Endothelial cell (in vitro differentiated cells): ENCODE data around the gene MARCHF11. TPM values are rescaled to one million over a fixed set of nuclear protein-coding genes. Genes with fewer than 3 reads are reported as not detected.

Experiments used
- DNase-seq: peaks from one replicate; pipeline ENCODE4 v3.0.0; 2021; ENCODE audit warnings: low spot score
- H3K27ac Mint-ChIP-seq: one replicate; pipeline ENCODE4 v1.8.0; 2021; ENCODE audit warnings: mixed read lengths, inconsistent platforms; ENCODE audit not compliant: unreplicated experiment
- H3K27me3 Mint-ChIP-seq: one replicate; pipeline ENCODE4 v1.8.0; 2021; ENCODE audit warnings: mild to moderate bottlenecking, moderate library complexity, mixed read lengths, inconsistent platforms; ENCODE audit not compliant: unreplicated experiment
- H3K36me3 Mint-ChIP-seq: one replicate; pipeline ENCODE4 v1.8.0; 2021; ENCODE audit warnings: mild to moderate bottlenecking, low read depth, mixed read lengths, inconsistent platforms; ENCODE audit not compliant: unreplicated experiment
- H3K4me1 Mint-ChIP-seq: one replicate; pipeline ENCODE4 v1.8.0; 2021; ENCODE audit warnings: mild to moderate bottlenecking, mixed read lengths, inconsistent platforms; ENCODE audit not compliant: unreplicated experiment
- H3K4me3 Mint-ChIP-seq: one replicate; pipeline ENCODE4 v1.8.0; 2021; ENCODE audit warnings: mild to moderate bottlenecking, mixed read lengths, inconsistent platforms; ENCODE audit not compliant: unreplicated experiment
- H3K9me3 Mint-ChIP-seq: one replicate; pipeline ENCODE4 v1.8.0; 2021; ENCODE audit warnings: mixed read lengths, inconsistent platforms; ENCODE audit not compliant: unreplicated experiment
- CTCF ChIP-seq: fragments of 200-600 bp; sonication (generic); IDR thresholded peaks from one replicate; pipeline ENCODE4 v1.5.0; 2021; ENCODE audit warnings: antibody characterized with exemption; ENCODE audit not compliant: unreplicated experiment
- total RNA-seq: library from RNA; stranded (reverse); fragmentation: NEBNext Ultra II Directional; extraction: Animal tissue kit (Norgen Biotek cat#: 25700); gene quantifications from one replicate; pipeline ENCODE4 v1.2.1, GENCODE V29; 2021; ENCODE audit not compliant: unreplicated experiment

The MARCHF11 gene
- total RNA-seq, 1 donor from 2014 or later, result 2.2 TPM

DNA sequence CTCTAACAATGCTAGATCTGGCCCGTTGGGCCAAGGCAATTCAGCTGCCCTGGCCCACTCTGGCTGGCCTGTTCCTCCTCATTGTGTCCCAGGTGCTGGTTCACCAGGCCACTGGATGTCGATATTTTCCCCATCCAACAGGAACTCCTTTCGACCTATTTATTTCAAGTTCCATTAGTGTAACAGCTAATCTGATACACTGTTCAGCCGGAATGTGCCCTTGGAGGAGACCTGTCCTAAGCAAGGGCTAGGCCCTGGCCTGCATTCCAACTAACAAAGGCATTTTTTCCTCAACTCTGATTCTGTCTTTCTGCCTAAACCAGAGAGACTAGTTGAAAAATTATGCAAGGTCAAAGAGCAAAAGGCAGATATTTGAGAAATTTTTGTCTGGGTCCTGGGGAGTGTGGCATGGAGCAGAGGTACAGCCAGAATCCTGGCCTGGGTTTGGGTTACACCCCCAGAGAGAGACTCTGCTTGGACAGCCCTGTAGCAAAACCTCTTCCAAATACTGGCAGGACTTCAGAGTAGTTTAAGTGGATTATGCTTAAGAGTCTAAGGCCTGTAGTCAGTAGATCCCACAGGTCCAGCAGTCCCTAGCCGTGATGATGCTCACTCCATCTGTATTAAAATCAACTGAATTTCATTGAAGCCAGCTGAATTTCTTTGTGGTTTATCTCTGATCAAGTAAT, 36.1 kb downstream of the MARCHF11 start:
- H3K9me3 Mint-ChIP-seq, result peaks cover 6% of the 10 kb centered on the region
- H3K4me3 Mint-ChIP-seq, result no peak overlapping the region
- no peak for DNase-seq
- no peak overlapping the region for H3K27ac Mint-ChIP-seq
- no peaks in the 10 kb centered on the region for H3K4me1 Mint-ChIP-seq
- no peak for TF ChIP-seq CTCF
- H3K27me3 Mint-ChIP-seq, result no peaks in the 10 kb centered on the region
- H3K36me3 Mint-ChIP-seq, result no peaks in the 10 kb centered on the region

DNA sequence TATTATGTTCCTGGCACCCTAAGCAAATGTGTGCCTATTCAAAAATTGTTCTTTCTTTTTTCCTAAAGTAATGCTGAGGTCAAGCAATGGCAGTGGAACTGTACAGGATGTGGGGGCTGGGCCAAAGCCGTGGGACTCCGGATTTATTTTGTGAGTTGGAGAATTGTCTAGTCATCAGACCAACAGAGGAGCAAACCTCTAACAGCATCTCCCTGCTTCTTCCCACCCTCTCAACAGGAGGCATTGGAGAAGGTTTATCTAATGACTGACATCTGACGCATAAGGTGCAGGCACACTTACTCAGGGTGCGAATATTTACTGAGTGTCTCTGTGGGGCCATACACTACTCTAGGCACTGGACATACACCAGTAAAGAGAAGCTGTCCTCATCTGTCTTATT, 38.6 kb downstream of the MARCHF11 start:
- Mint-ChIP-seq H3K4me3 (no peak overlapping the region), H3K27me3 (peaks cover 2% of the 10 kb centered on the region), H3K27ac (no peak overlapping the region), H3K9me3 (peaks cover 10% of the 10 kb centered on the region), H3K36me3 (no peaks in the 10 kb centered on the region), H3K4me1 (peaks cover 3% of the 10 kb centered on the region)
- TF ChIP-seq CTCF, result no peak
- no peak for DNase-seq

DNA sequence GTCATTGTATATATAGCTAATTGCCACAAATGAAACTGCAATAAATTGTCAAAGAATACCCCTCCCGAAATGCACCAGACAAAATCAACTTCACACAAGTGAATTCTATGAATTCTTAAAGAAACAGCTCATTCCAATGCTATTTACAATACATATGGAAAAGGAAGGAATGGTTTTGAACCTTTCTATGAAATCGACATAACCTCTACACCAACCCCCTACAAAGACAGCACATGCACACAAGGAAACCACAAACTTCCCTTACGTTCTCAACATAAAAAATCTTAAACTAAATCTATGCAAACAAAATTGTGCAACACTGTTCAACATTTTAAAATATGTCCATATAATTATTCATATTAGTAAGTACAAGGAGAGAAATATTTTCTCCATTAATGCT, 39.2 kb downstream of the MARCHF11 start:
- Mint-ChIP-seq H3K4me3 (no peak overlapping the region), H3K27me3 (peaks cover 2% of the 10 kb centered on the region), H3K27ac (no peak overlapping the region), H3K9me3 (peaks cover 10% of the 10 kb centered on the region), H3K36me3 (no peaks in the 10 kb centered on the region), H3K4me1 (peaks cover 7% of the 10 kb centered on the region)
- no peak for TF ChIP-seq CTCF
- DNase-seq, result no peak

DNA sequence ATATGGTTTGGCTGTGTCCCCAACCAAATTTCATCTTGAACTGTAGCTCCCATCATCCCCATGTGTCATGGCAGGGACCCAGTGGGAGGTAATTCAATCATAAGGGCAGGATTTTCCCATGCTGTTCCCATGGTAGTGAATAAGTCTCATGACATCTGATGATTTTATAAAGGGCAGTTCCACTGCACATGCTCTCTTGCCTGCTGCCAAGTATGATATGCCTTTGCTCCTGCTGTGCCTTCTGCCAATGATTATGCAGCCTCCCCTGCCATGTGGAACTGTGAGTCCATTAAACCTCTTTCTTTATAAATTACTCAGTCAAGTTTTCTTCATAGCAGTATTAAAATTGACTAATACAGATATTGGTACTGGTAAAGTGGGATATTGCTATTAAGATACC, 42.4 kb downstream of the MARCHF11 start:
- no peak for TF ChIP-seq CTCF
- H3K27me3 Mint-ChIP-seq, result peaks cover 2% of the 10 kb centered on the region
- H3K9me3 Mint-ChIP-seq, result peaks cover 10% of the 10 kb centered on the region
- no peaks in the 10 kb centered on the region for H3K36me3 Mint-ChIP-seq
- H3K27ac Mint-ChIP-seq, result no peak overlapping the region
- DNase-seq, result no peak
- H3K4me3 Mint-ChIP-seq, result no peak overlapping the region
- peaks cover 14% of the 10 kb centered on the region for H3K4me1 Mint-ChIP-seq

DNA sequence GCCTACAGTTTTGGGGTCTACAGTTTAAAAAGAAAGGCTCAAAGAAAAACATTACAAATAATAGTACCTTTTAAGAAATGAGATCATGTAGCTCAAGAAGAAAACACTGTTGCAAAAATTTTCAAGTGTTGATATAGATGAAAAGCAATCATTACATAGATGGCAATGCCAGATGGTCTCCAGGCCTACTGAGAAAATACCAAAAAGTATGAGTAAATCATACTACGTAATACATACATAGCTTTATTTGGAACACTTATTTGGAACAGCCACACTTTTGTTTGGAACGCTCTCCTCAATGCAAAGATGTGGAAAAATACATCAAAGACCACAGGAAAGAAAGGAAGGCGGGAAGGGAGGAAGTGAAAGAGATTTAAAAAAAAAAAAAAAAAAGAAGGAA, 44.1 kb downstream of the MARCHF11 start:
- Mint-ChIP-seq H3K27me3 (peaks cover 2% of the 10 kb centered on the region), H3K4me3 (no peak overlapping the region), H3K9me3 (peaks cover 10% of the 10 kb centered on the region), H3K4me1 (peaks cover 14% of the 10 kb centered on the region), H3K36me3 (no peaks in the 10 kb centered on the region), H3K27ac (no peak overlapping the region)
- TF ChIP-seq CTCF, result no peak
- no peak for DNase-seq
